ENCODE data around the gene MEIOSIN. TPM values are rescaled to one million over a fixed set of nuclear protein-coding genes. Genes with fewer than 3 reads are reported as not detected.

The MEIOSIN gene
- total and polyA plus RNA-seq, 9 donors, result not detected

- H3K27ac ChIP-seq, result no peak overlapping the region
- H3K4me3 ChIP-seq, result no peak overlapping the region
- no peak for TF ChIP-seq POLR2A (IDR thresholded peaks at IDR 0.05)
- no peak for TF ChIP-seq CTCF (IDR thresholded peaks at IDR 0.05)
- no peak for TF ChIP-seq EP300 (IDR thresholded peaks at IDR 0.05)
- DNase-seq, result peak; percentile 29 to 54 (median 49)
- WGBS, 3 donors, result 91 to 92% (median 91%) methylated on average over 28 of the region's 28 CpGs
- intact Hi-C loops (cut with DNase I), result no loop called here
- H3K9me3 ChIP-seq, result no peaks in the 10 kb centered on the region
- no peaks in the 10 kb centered on the region for H3K27me3 ChIP-seq
- no peaks in the 10 kb centered on the region for H3K36me3 ChIP-seq
- H3K4me1 ChIP-seq (ENCODE audit: insufficient read depth), result peaks cover 15% of the 10 kb centered on the region
Measured at GRCh38 chr19:45778010-45778661, 44.9 kb downstream of the MEIOSIN start.

- Histone ChIP-seq H3K4me1 (ENCODE audit: insufficient read depth) (peaks cover 17% of the 10 kb centered on the region), H3K9me3 (no peaks in the 10 kb centered on the region), H3K27ac (peak overlapping the region in 1 of 2 donors; percentile 12), H3K36me3 (no peaks in the 10 kb centered on the region), H3K4me3 (peak overlapping the region; percentile 50), H3K27me3 (no peaks in the 10 kb centered on the region)
- peak; percentile 90 to 97 (median 95) for DNase-seq
- no peak for TF ChIP-seq EP300 (IDR thresholded peaks at IDR 0.05)
- TF ChIP-seq CTCF (IDR thresholded peaks at IDR 0.05), result peak; percentile 49 to 68 (median 60)
- WGBS, 3 donors, result 13 to 15% (median 15%) methylated on average over 48 of the region's 48 CpGs
- intact Hi-C loops (cut with DNase I), result loop anchor here in 1 of 4 donors (5.0 kb wide), 1 partner anchor 272 kb away; the partner anchor contains the start of gene VASP
Measured at GRCh38 chr19:45779231-45780145, 46.2 kb downstream of the MEIOSIN start.

- Histone ChIP-seq H3K4me3 (peak overlapping the region; percentile 50), H3K27me3 (no peaks in the 10 kb centered on the region), H3K9me3 (no peaks in the 10 kb centered on the region), H3K36me3 (no peaks in the 10 kb centered on the region), H3K27ac (peak overlapping the region in 1 of 2 donors; percentile 12), H3K4me1 (ENCODE audit: insufficient read depth) (peaks cover 17% of the 10 kb centered on the region)
- intact Hi-C loops (cut with DNase I), result loop anchor here in 1 of 4 donors (5.0 kb wide), 1 partner anchor 273 kb away; the partner anchor contains the start of gene VASP
- DNase-seq, result no peak
- WGBS, 3 donors, result 34 to 47% (median 44%) methylated on average over 4 of the region's 4 CpGs
- TF ChIP-seq CTCF (IDR thresholded peaks at IDR 0.05) (no peak), POLR2A (IDR thresholded peaks at IDR 0.05) (no peak), EP300 (IDR thresholded peaks at IDR 0.05) (no peak)
Measured at GRCh38 chr19:45780146-45780447, 46.9 kb downstream of the MEIOSIN start.

- Histone ChIP-seq H3K27me3 (no peaks in the 10 kb centered on the region), H3K9me3 (no peaks in the 10 kb centered on the region), H3K27ac (peak overlapping the region; percentile 35 to 78), H3K36me3 (no peaks in the 10 kb centered on the region), H3K4me1 (ENCODE audit: insufficient read depth) (peaks cover 17% of the 10 kb centered on the region), H3K4me3 (peak overlapping the region; percentile 50)
- WGBS, 3 donors, result 16 to 17% (median 16%) methylated on average over 13 of the region's 13 CpGs
- TF ChIP-seq EP300 (IDR thresholded peaks at IDR 0.05), result no peak
- TF ChIP-seq CTCF (IDR thresholded peaks at IDR 0.05), result no peak
- TF ChIP-seq POLR2A (IDR thresholded peaks at IDR 0.05), result no peak
- intact Hi-C loops (cut with DNase I), result loop anchor here in 1 of 4 donors (5.0 kb wide), 1 partner anchor 273 kb away; the partner anchor contains the start of gene VASP
- DNase-seq, result peak in 3 of 5 donors; percentile 33 to 43 (median 40)
Measured at GRCh38 chr19:45780448-45781213, 47.4 kb downstream of the MEIOSIN start.
